Sigmoid colon (tissue), 4 donors: ENCODE results near the gene CCDC74A.
"Not testable (repeated sequence)": the region's sequence is repeated elsewhere in the genome, so short reads cannot be mapped to it uniquely, and the experiment has no call there.

ENCODE experiments used
- POLR2AphosphoS5 ChIP-seq, 4 donors: sonication (generic); formaldehyde crosslinking; IDR thresholded peaks; one replicate each; pipeline ENCODE4 v1.6.1; 2017; ENCODE audit warnings: antibody characterized with exemption in 4 of 4
- TF ChIP-seq, protein P1 (sequence below), 4 experiments: fragments of 450-650 bp in 3 of 4; fragments of 200-600 bp in 1 of 4; IDR thresholded peaks; one replicate each; pipeline ENCODE4 v1.5.1; 2016 to 2019; ENCODE audit warnings: antibody characterized with exemption in 4 of 4, mild to moderate bottlenecking in 3 of 4, moderate library complexity in 2 of 4

DNA sequence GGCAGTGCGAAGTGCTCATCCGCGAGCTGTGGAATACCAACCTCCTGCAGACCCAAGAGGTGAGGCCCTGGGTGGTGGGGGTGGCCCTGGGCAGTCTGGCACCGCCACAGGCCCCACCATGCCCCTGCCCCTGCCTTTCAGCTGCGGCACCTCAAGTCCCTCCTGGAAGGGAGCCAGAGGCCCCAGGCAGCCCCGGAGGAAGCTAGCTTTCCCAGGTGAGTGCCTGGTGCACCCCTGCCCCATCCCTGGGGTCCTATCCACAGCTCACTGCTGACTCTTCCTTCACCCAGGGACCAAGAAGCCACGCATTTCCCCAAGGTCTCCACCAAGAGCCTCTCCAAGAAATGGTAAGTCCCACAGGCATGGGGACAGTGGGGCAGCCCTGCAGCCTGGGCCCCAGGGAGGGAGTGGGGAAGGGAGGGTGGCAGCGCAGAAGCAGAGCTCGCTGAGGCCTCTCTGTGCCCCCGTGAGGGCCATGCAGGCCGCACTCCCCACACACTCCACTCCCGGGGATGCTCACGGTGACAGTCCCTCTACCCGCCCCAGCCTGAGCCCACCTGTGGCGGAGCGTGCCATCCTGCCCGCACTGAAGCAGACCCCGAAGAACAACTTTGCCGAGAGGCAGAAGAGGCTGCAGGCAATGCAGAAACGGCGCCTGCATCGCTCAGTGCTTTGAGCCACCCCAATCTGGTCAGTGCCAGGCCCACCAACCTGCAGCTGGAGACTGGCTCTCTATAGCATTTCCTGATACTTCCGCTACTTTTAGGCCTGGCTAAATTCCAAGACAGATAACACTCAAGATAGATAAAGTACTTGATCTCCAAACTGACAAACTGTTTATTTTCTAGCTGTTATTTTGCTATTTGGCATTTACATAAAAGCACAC is 5.3 kb downstream of the CCDC74A start:
- TF ChIP-seq POLR2AphosphoS5 (IDR thresholded peaks at IDR 0.05), result not testable (repeated sequence)
- TF ChIP-seq, protein P1, sequence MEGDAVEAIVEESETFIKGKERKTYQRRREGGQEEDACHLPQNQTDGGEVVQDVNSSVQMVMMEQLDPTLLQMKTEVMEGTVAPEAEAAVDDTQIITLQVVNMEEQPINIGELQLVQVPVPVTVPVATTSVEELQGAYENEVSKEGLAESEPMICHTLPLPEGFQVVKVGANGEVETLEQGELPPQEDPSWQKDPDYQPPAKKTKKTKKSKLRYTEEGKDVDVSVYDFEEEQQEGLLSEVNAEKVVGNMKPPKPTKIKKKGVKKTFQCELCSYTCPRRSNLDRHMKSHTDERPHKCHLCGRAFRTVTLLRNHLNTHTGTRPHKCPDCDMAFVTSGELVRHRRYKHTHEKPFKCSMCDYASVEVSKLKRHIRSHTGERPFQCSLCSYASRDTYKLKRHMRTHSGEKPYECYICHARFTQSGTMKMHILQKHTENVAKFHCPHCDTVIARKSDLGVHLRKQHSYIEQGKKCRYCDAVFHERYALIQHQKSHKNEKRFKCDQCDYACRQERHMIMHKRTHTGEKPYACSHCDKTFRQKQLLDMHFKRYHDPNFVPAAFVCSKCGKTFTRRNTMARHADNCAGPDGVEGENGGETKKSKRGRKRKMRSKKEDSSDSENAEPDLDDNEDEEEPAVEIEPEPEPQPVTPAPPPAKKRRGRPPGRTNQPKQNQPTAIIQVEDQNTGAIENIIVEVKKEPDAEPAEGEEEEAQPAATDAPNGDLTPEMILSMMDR (IDR thresholded peaks at IDR 0.05), result not testable (repeated sequence)
